ENCODE results near the gene BRINP3.

BRINP3 gene

GRCh38 chr1:190444464-190444863 lies 33.2 kb downstream of the BRINP3 start:
- no peak for DNase-seq

- DNase-seq: no peak
These were observed 38.2 kb downstream of the BRINP3 start for GRCh38 chr1:190439447-190439846.

GRCh38 chr1:190436615-190437014 lies 41.0 kb downstream of the BRINP3 start:
- DNase-seq: no peak

- no peak for DNase-seq
These were observed 47.7 kb downstream of the BRINP3 start for GRCh38 chr1:190429932-190430331.

- no peak for DNase-seq
These were observed 48.5 kb downstream of the BRINP3 start for GRCh38 chr1:190429141-190429540.

GRCh38 chr1:190416239-190416638 lies 61.4 kb downstream of the BRINP3 start:
- no peak for DNase-seq

- DNase-seq: no peak
These were observed 64.5 kb downstream of the BRINP3 start for GRCh38 chr1:190413142-190413541.

- DNase-seq: no peak
These were observed 74.3 kb downstream of the BRINP3 start for GRCh38 chr1:190403402-190403801.

- no peak for DNase-seq
These were observed 78.4 kb downstream of the BRINP3 start for GRCh38 chr1:190399233-190399632.

GRCh38 chr1:190391582-190391981 lies 86.1 kb downstream of the BRINP3 start:
- DNase-seq: no peak

- no peak for DNase-seq
These were observed 99.7 kb downstream of the BRINP3 start for GRCh38 chr1:190377991-190378390.

- DNase-seq: no peak
These were observed 100.4 kb downstream of the BRINP3 start for GRCh38 chr1:190377294-190377693.

- DNase-seq: no peak
These were observed 101.6 kb downstream of the BRINP3 start for GRCh38 chr1:190376044-190376443.

- no peak for DNase-seq
These were observed 103.8 kb downstream of the BRINP3 start for GRCh38 chr1:190373705-190374336.

GRCh38 chr1:190367200-190367599 lies 110.5 kb downstream of the BRINP3 start:
- DNase-seq: no peak

- no peak for DNase-seq
These were observed 112.4 kb downstream of the BRINP3 start for GRCh38 chr1:190365283-190365682.

- DNase-seq: no peak
These were observed 124.0 kb downstream of the BRINP3 start for GRCh38 chr1:190353538-190354101.

GRCh38 chr1:190344454-190344853 lies 133.2 kb downstream of the BRINP3 start:
- DNase-seq: no peak

GRCh38 chr1:190338829-190339228 lies 138.8 kb downstream of the BRINP3 start:
- no peak for DNase-seq

GRCh38 chr1:190328871-190329270 lies 148.8 kb downstream of the BRINP3 start:
- DNase-seq: no peak

- no peak for DNase-seq
These were observed 149.3 kb downstream of the BRINP3 start for GRCh38 chr1:190328361-190328760.

GRCh38 chr1:190327271-190327670 lies 150.4 kb downstream of the BRINP3 start:
- DNase-seq: no peak

- no peak for DNase-seq
These were observed 154.1 kb downstream of the BRINP3 start for GRCh38 chr1:190323530-190323929.

- no peak for DNase-seq
These were observed 155.4 kb downstream of the BRINP3 start for GRCh38 chr1:190322274-190322673.

- DNase-seq: no peak
These were observed 156.7 kb downstream of the BRINP3 start for GRCh38 chr1:190320952-190321351.

Measured in CD4-positive, alpha-beta T cell treated with Interleukin-10 for 1 hour (primary cell).